Measurements from ENCODE around the gene TENT4B. TPM values are rescaled to one million over a fixed set of nuclear protein-coding genes. Genes with fewer than 3 reads are reported as not detected.
A peak's percentile ranks its signal among the peaks of the same experiment; 100 is the strongest.
"Not testable (repeated sequence)": the region's sequence is repeated elsewhere in the genome, so short reads cannot be mapped to it uniquely, and the experiment has no call there.

The TENT4B gene
- total RNA-seq, 1 donor from 2014 or later, result 11.3 TPM

- DNase-seq (ENCODE audit: low spot score), result no peak
Measured at GRCh38 chr16:50227665-50228064, 74.6 kb downstream of the TENT4B start.

- no peak for DNase-seq (ENCODE audit: low spot score)
Measured at GRCh38 chr16:50228364-50228868, 75.3 kb downstream of the TENT4B start.

- DNase-seq (ENCODE audit: low spot score), result no peak
Measured at GRCh38 chr16:50229149-50229726, 76.1 kb downstream of the TENT4B start.

- no peak for DNase-seq (ENCODE audit: low spot score)
Measured at GRCh38 chr16:50234771-50235556, 81.9 kb downstream of the TENT4B start.

GRCh38 chr16:50235581-50235980 is 82.5 kb downstream of the TENT4B start:
- no peak for DNase-seq (ENCODE audit: low spot score)

- no peak for DNase-seq (ENCODE audit: low spot score)
Measured at GRCh38 chr16:50238314-50238713, 85.2 kb downstream of the TENT4B start.

- DNase-seq (ENCODE audit: low spot score), result no peak
Measured at GRCh38 chr16:50238868-50239301, 85.8 kb downstream of the TENT4B start.

- not testable (repeated sequence) for DNase-seq (ENCODE audit: low spot score)
Measured at GRCh38 chr16:50243024-50243423, 89.9 kb downstream of the TENT4B start.

- DNase-seq (ENCODE audit: low spot score), result no peak
Measured at GRCh38 chr16:50244140-50244503, 91.0 kb downstream of the TENT4B start.

GRCh38 chr16:50244504-50245416 is 91.7 kb downstream of the TENT4B start:
- DNase-seq (ENCODE audit: low spot score), result peak; percentile 81

GRCh38 chr16:50245417-50246298 is 92.6 kb downstream of the TENT4B start:
- peak; percentile 87 for DNase-seq (ENCODE audit: low spot score)

GRCh38 chr16:50246299-50247122 is 93.4 kb downstream of the TENT4B start:
- peak; percentile 88 for DNase-seq (ENCODE audit: low spot score)

GRCh38 chr16:50247123-50247905 is 94.2 kb downstream of the TENT4B start:
- peak; percentile 82 for DNase-seq (ENCODE audit: low spot score)

GRCh38 chr16:50247906-50248608 is 95.0 kb downstream of the TENT4B start:
- DNase-seq (ENCODE audit: low spot score), result peak; percentile 78

GRCh38 chr16:50248845-50249244 is 95.7 kb downstream of the TENT4B start:
- DNase-seq (ENCODE audit: low spot score), result peak; percentile 57

GRCh38 chr16:50251375-50252081 is 98.4 kb downstream of the TENT4B start:
- peak; percentile 84 for DNase-seq (ENCODE audit: low spot score)

GRCh38 chr16:50252082-50252611 is 99.0 kb downstream of the TENT4B start:
- peak; percentile 71 for DNase-seq (ENCODE audit: low spot score)
